Nephron (organoid): Measurements from ENCODE around the gene PCDHGA1.

Experiments
- H3K27ac Mint-ChIP-seq, 3 experiments: 2 replicates each; pipeline ENCODE4 v1.8.0; 2020; ENCODE audit warnings: mixed read lengths in 3 of 3, mild to moderate bottlenecking in 2 of 3, moderate library complexity in 1 of 3
- H3K27me3 Mint-ChIP-seq: 2 replicates; pipeline ENCODE4 v1.8.0; 2021; ENCODE audit warnings: low read depth, mild to moderate bottlenecking, moderate library complexity, mixed read lengths
- H3K36me3 Mint-ChIP-seq: 2 replicates; pipeline ENCODE4 v1.8.0; 2020; ENCODE audit warnings: low read depth, mixed read lengths
- H3K4me1 Mint-ChIP-seq: 2 replicates; pipeline ENCODE4 v1.8.0; 2020; ENCODE audit warnings: mixed read lengths
- H3K4me3 Mint-ChIP-seq, 3 experiments: 2 replicates each; pipeline ENCODE4 v1.8.0; 2020; ENCODE audit warnings: mild to moderate bottlenecking in 3 of 3, mixed read lengths in 3 of 3, moderate library complexity in 2 of 3
- H3K9me3 Mint-ChIP-seq: 2 replicates; pipeline ENCODE4 v1.8.0; 2020; ENCODE audit warnings: mixed read lengths
- CTCF ChIP-seq, 3 experiments: fragments of 200-600 bp; sonication (generic); IDR thresholded peaks; one replicate each; pipeline ENCODE4 v1.5.0; 2021; ENCODE audit warnings: antibody characterized with exemption in 3 of 3; ENCODE audit not compliant: unreplicated experiment in 3 of 3

Gene PCDHGA1

GRCh38 chr5:141511771-141512325 lies 181.5 kb downstream of the PCDHGA1 start:
- H3K36me3 Mint-ChIP-seq = peaks cover 35% of the 10 kb centered on the region
- H3K9me3 Mint-ChIP-seq = no peaks in the 10 kb centered on the region
- peak overlapping the region in 2 of 3 experiments; percentile 47 to 55 for H3K4me3 Mint-ChIP-seq
- H3K27ac Mint-ChIP-seq = peak overlapping the region in 1 of 3 experiments; percentile 99
- H3K27me3 Mint-ChIP-seq = peaks cover 3% of the 10 kb centered on the region
- TF ChIP-seq CTCF (IDR thresholded peaks at IDR 0.05; ENCODE audit: unreplicated experiment in 3 of 3) = no peak
- H3K4me1 Mint-ChIP-seq = peaks cover 87% of the 10 kb centered on the region

DNA sequence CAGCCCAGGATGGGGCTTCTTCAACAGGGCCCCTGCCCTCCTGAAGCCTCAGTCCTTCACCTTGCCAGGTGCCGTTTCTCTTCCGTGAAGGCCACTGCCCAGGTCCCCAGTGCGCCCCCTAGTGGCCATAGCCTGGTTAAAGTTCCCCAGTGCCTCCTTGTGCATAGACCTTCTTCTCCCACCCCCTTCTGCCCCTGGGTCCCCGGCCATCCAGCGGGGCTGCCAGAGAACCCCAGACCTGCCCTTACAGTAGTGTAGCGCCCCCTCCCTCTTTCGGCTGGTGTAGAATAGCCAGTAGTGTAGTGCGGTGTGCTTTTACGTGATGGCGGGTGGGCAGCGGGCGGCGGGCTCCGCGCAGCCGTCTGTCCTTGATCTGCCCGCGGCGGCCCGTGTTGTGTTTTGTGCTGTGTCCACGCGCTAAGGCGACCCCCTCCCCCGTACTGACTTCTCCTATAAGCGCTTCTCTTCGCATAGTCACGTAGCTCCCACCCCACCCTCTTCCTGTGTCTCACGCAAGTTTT lies 182.1 kb downstream of the PCDHGA1 start:
- Mint-ChIP-seq H3K27me3 (peaks cover 3% of the 10 kb centered on the region), H3K36me3 (peaks cover 36% of the 10 kb centered on the region), H3K4me3 (peak overlapping the region; percentile 83 to 89 (median 86)), H3K9me3 (no peaks in the 10 kb centered on the region), H3K4me1 (peaks cover 87% of the 10 kb centered on the region), H3K27ac (peak overlapping the region in 1 of 3 experiments; percentile 99)
- TF ChIP-seq CTCF (IDR thresholded peaks at IDR 0.05; ENCODE audit: unreplicated experiment in 3 of 3) = peak; percentile 87 to 91 (median 90)

GRCh38 chr5:141512911-141513626 lies 182.8 kb downstream of the PCDHGA1 start:
- no peak for TF ChIP-seq CTCF (IDR thresholded peaks at IDR 0.05; ENCODE audit: unreplicated experiment in 3 of 3)
- Mint-ChIP-seq H3K4me3 (peak overlapping the region; percentile 83 to 89 (median 86)), H3K27me3 (peaks cover 3% of the 10 kb centered on the region), H3K4me1 (peaks cover 87% of the 10 kb centered on the region), H3K27ac (peak overlapping the region in 1 of 3 experiments; percentile 99), H3K36me3 (peaks cover 43% of the 10 kb centered on the region), H3K9me3 (no peaks in the 10 kb centered on the region)

DNA sequence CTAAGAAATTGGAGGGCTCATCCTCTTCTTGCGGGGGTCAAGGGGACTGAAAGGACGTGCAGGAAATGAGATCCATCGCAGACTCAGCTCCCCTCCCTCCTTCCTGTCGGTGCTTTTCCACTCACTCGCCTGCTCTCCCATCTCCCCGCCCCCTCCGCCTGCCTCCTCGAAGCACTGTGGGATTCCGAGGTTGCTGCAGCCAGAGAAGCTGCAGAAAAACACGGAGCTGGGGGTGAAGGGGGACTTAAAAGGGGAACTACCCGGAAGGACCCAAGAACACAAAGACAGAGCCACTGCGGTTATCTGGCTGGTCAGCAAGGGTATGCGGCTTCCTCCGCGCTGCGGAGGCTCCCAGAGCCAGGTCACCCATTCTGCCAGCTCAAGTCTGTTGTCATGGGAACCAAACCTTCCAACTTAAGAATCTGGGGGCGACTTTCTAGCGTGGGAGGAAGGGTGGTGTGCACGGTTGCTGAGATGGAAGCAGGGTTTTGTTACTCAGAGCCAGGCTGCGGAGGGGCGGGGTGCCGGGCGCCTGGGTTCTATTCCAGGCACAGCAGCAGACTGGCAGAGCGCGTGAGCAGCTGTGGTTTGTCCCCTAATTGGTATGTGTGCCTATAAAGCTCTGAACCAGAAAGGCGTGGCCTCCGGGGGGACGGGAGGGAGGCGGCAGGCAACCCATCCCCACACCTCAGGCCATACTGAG lies 183.5 kb downstream of the PCDHGA1 start:
- peaks cover 3% of the 10 kb centered on the region for H3K27me3 Mint-ChIP-seq
- H3K4me3 Mint-ChIP-seq = peak overlapping the region; percentile 83 to 89 (median 86)
- no peaks in the 10 kb centered on the region for H3K9me3 Mint-ChIP-seq
- peak overlapping the region in 1 of 3 experiments; percentile 99 for H3K27ac Mint-ChIP-seq
- peaks cover 48% of the 10 kb centered on the region for H3K36me3 Mint-ChIP-seq
- TF ChIP-seq CTCF (IDR thresholded peaks at IDR 0.05; ENCODE audit: unreplicated experiment in 3 of 3) = no peak
- peaks cover 87% of the 10 kb centered on the region for H3K4me1 Mint-ChIP-seq

DNA sequence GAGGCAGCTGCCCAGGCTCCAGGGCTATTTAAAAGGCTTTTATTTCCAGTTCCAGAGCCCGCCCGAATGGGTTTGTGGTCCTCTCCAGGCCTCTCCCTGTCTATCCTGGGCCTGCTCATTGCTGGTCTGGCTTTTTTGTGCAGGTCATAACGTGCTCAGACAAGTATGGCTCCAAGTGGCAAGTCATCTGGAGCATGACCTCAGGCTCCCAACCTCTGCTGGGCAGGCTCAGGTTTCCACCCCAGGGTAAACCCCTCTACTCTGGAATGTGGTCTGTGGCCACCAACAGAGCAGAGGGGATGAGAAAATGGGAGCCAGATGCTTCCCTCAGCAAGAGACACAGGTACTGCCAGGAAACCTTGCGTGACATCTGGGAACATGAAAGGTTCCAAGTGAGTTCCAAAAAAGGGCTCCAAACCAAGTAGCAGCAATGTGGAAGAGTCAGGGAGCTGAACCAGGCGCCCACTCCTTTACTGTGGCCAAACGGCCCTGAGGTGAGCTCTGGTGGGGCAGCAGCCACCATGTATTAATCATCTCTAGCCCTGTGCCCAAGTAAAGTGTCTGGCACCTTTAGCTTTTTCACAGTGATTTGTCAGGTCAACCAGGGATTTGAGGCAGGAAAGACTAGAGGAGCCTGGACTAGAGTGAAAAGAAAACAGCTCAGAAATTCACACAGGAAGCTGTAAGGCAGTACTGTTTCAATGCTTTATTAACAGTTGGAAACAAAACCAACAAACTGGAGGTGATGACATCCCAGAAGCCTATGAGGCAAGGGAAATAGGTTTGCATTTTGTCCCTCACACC lies 184.2 kb downstream of the PCDHGA1 start:
- Mint-ChIP-seq H3K9me3 (no peaks in the 10 kb centered on the region), H3K27me3 (peaks cover 3% of the 10 kb centered on the region), H3K36me3 (peaks cover 55% of the 10 kb centered on the region), H3K4me1 (peaks cover 87% of the 10 kb centered on the region), H3K27ac (peak overlapping the region in 1 of 3 experiments; percentile 99), H3K4me3 (peak overlapping the region; percentile 83 to 89 (median 86))
- no peak for TF ChIP-seq CTCF (IDR thresholded peaks at IDR 0.05; ENCODE audit: unreplicated experiment in 3 of 3)
